GM18499 (cell line): Measurements from ENCODE around the gene FOXP3.
"Not testable (repeated sequence)": the region's sequence is repeated elsewhere in the genome, so short reads cannot be mapped to it uniquely, and the experiment has no call there.

ENCODE experiments used
- ATAC-seq: cut with Tn5 transposase; IDR thresholded peaks from one replicate; pipeline ENCODE4 v1.9.1; 2021; ENCODE audit warnings: moderate number of reproducible peaks; ENCODE audit not compliant: insufficient read depth, unreplicated experiment

The FOXP3 gene, protein sequence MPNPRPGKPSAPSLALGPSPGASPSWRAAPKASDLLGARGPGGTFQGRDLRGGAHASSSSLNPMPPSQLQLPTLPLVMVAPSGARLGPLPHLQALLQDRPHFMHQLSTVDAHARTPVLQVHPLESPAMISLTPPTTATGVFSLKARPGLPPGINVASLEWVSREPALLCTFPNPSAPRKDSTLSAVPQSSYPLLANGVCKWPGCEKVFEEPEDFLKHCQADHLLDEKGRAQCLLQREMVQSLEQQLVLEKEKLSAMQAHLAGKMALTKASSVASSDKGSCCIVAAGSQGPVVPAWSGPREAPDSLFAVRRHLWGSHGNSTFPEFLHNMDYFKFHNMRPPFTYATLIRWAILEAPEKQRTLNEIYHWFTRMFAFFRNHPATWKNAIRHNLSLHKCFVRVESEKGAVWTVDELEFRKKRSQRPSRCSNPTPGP

DNA sequence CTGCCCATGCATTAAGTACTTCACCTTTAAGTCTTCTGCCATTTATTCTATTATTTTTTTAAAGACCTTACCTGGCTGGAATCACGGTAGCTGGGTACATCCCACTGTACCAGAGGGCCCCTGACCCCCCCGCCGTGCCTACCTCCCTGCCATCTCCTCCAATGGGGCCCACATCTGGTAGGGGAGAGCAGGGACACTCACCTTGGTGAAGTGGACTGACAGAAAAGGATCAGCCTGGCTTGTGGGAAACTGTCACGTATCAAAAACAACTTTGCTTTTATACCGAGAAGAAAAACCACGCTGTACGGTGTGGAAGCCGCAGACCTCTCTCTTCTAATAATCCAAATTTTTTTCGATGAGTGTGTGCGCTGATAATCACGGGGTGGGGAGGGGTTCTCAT lies at the start of gene FOXP3:
Gene FOXP3 (minus strand): TSS at position 251 of the 400 bp plus-strand sequence. CDS start 6,205 bp downstream, outside the sequence.
- ATAC-seq: no peak

DNA sequence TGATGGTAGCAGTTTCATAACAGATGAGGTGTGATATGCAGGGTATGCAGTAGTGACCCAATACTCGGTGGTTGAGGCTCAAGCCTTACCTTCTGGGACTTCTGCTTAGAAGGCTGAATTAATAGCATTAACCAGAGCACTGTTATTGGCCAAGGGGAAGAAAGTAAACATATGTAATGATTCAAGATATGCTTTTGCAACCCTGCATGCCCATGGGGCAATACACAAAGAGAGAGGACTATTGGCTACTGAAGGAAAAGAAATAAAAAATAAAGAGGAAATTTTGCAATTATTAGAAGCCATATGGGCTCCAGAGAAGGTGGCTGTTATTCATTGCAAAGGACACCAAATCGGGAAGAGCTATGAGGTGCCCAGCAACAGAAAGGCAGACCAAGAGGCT lies 47.7 kb upstream of the FOXP3 start:
- no peak for ATAC-seq

- no peak for ATAC-seq
These were observed 45.9 kb upstream of the FOXP3 start for GRCh38 chrX:49310371-49310770.

- no peak for ATAC-seq
These were observed 45.0 kb upstream of the FOXP3 start for GRCh38 chrX:49309401-49309981.

GRCh38 chrX:49308604-49309269 lies 44.2 kb upstream of the FOXP3 start:
- no peak for ATAC-seq

GRCh38 chrX:49307775-49308174 lies 43.3 kb upstream of the FOXP3 start:
- not testable (repeated sequence) for ATAC-seq

DNA sequence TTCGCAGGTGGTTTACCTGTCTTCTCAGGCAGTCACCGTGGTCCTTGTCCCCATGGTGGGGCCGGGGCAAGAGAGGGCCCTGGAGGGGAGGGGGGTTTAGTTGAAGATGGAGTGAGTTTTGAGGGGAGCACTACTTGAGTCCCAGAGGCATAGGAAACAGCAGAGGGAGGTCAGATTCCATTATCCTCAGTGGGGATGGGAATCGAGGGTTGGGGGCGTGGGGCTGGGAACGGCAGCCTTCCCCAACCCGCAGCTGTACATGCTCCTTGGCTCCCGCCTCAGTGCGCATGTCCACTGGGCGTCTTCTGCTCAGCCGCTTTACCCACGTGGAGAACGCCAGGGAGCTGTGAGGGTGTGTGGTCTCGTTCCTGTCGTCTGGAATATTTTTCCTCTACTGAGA lies 38.8 kb upstream of the FOXP3 start, which contains the start of gene GAGE10:
Gene GAGE10 (plus strand): TSS at position 301 of the 400 bp plus-strand sequence. CDS start 1,214 bp downstream, outside the sequence.
- ATAC-seq: no peak

GRCh38 chrX:49300703-49301102 lies 36.2 kb upstream of the FOXP3 start:
- ATAC-seq: no peak

GRCh38 chrX:49299293-49299692 lies 34.8 kb upstream of the FOXP3 start:
- not testable (repeated sequence) for ATAC-seq

- no peak for ATAC-seq
These were observed 28.2 kb upstream of the FOXP3 start for GRCh38 chrX:49292400-49293362.

GRCh38 chrX:49291615-49292337 lies 27.3 kb upstream of the FOXP3 start:
- no peak for ATAC-seq

GRCh38 chrX:49290215-49290614 lies 25.7 kb upstream of the FOXP3 start:
- no peak for ATAC-seq

GRCh38 chrX:49287665-49288064 lies 23.2 kb upstream of the FOXP3 start:
- ATAC-seq: no peak

DNA sequence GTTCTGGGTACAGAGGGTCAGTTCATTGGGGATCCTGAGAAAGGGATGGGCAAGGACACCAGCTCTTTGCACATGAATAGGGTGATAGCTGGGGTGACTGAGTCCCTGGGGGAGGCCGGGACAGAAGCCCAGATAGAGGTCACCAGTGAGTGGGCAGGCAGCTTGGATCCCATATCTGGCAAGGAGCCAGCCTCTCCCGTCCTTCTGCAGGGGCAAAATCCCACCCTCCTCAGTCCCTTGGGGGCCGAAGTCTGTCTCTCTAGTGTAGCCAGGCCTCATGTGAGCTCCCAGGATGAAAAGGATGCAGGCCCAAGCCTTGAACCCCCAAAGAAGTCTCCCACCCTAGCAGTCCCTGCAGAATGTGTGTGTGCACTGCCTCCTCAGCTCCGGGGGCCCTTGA lies 22.1 kb upstream of the FOXP3 start:
- ATAC-seq: no peak

DNA sequence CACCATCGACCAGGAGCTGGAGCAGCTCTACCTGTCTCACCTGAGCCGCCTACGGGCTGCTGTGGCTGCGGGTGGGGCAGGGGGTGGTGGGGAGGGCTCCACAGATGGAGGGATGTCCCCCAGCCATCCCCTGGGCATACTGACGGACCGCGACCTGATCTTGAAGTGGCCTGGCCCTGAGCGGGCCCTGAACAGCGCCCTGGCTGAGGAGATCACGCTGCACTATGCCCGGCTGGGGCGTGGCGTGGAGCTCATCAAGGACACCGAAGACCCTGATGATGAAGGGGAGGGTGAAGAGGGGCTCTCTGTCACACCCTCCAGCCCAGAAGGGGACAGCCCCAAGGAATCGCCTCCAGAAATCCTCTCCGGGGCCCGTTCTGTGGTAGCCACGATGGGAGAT lies 21.6 kb upstream of the FOXP3 start:
- ATAC-seq: no peak

- ATAC-seq: no peak
These were observed 19.7 kb upstream of the FOXP3 start for GRCh38 chrX:49284212-49284611.

GRCh38 chrX:49282647-49283011 lies 18.1 kb upstream of the FOXP3 start:
- ATAC-seq: no peak

DNA sequence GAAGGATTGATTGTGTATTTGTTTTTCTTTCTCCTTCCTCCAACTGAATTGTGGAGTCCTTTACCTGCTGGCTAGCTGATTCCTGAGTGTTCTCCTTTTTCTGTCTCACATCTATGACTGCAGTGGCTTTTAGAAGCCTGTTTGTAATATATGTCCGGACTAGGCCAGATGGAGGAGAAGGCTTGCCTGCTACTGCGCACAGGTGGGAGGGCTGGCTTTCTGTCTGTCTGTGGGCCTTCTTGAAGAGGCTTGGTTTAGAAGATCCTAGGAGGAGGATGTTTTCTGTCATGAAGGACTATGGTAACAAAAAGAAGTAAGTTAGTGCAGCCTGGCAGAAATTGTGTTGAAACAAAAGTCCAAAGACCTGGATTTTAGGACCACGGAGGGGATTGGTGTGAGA lies 13.6 kb upstream of the FOXP3 start:
- no peak for ATAC-seq

DNA sequence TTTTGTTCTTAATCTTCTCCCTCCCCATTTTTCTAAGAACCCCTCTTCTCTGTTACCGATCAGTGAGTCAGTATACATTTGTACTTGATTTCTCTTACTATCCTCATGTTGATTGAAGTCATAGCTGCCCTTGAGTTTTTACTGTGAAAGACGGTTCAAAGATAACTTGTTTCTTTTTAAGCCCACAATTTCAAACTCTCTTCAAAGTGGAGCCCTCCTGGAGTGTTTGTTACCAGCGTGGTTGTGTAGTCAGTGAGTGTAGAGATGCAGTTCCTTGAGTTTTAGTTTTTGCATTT lies 13.0 kb upstream of the FOXP3 start:
- ATAC-seq: no peak
